Activated CD8-positive, alpha-beta memory T cell treated with anti-CD3 and anti-CD28 coated beads, Interleukin-2, amount 10 ng/mL, durations not matched to agents 7 days and 5 days (primary cell): ENCODE results near the gene RNF212. TPM values are rescaled to one million over a fixed set of nuclear protein-coding genes. Genes with fewer than 3 reads are reported as not detected.

Experiments
- ATAC-seq: fragments of 150-1000 bp; cut with Tn5 transposase; one replicate; pipeline ENCODE4 v1.10.0; 2021; ENCODE audit warnings: moderate library complexity
- CTCF ChIA-PET: fragments of 350-600 bp; sonication (Branson Sonifier 250); formaldehyde crosslinking; loops from one replicate; lab custom pipeline; 2021; ENCODE audit warnings: antibody characterized with exemption; lab: Charles Lee
- DNase-seq: peaks from one replicate; pipeline ENCODE4 v3.0.0-alpha.2; 2020
- H3K27ac Mint-ChIP-seq: one replicate; pipeline ENCODE4 v1.8.0; 2021; ENCODE audit warnings: mild to moderate bottlenecking, mixed read lengths
- H3K27me3 Mint-ChIP-seq: one replicate; pipeline ENCODE4 v1.8.0; 2021; ENCODE audit warnings: mixed read lengths
- H3K36me3 Mint-ChIP-seq: one replicate; pipeline ENCODE4 v1.8.0; 2021; ENCODE audit warnings: mild to moderate bottlenecking, mixed read lengths
- H3K4me1 Mint-ChIP-seq: one replicate; pipeline ENCODE4 v1.8.0; 2021; ENCODE audit warnings: mixed read lengths
- H3K4me3 Mint-ChIP-seq: one replicate; pipeline ENCODE4 v1.8.0; 2021; ENCODE audit warnings: mild to moderate bottlenecking, moderate library complexity, mixed read lengths
- H3K9me3 Mint-ChIP-seq: one replicate; pipeline ENCODE4 v1.8.0; 2022; ENCODE audit warnings: low read depth, mixed read lengths
- total RNA-seq, 2 experiments: library from RNA; stranded (reverse); gene quantifications; one replicate each; pipeline ENCODE4 v1.2.3, GENCODE V29; 2021

The RNF212 gene
- total RNA-seq, 2 experiments from 2014 or later, result 1.2 to 3.2 TPM

GRCh38 chr4:1033840-1034551 lies 79.4 kb downstream of the RNF212 start:
- Mint-ChIP-seq H3K9me3 (no peaks in the 10 kb centered on the region), H3K36me3 (no peaks in the 10 kb centered on the region), H3K27ac (no peak overlapping the region), H3K27me3 (no peaks in the 10 kb centered on the region), H3K4me1 (no peaks in the 10 kb centered on the region), H3K4me3 (no peak overlapping the region)
- ATAC-seq (no peak), DNase-seq (no peak)
- CTCF ChIA-PET, result no interaction called here

- H3K27ac Mint-ChIP-seq, result no peak overlapping the region
- CTCF ChIA-PET, result no interaction called here
- H3K4me1 Mint-ChIP-seq, result no peaks in the 10 kb centered on the region
- H3K27me3 Mint-ChIP-seq, result no peaks in the 10 kb centered on the region
- H3K36me3 Mint-ChIP-seq, result no peaks in the 10 kb centered on the region
- no peak overlapping the region for H3K4me3 Mint-ChIP-seq
- H3K9me3 Mint-ChIP-seq, result no peaks in the 10 kb centered on the region
- no peak for ATAC-seq
- DNase-seq, result no peak
These were observed 80.5 kb downstream of the RNF212 start for GRCh38 chr4:1032861-1033260.

- Mint-ChIP-seq H3K9me3 (no peaks in the 10 kb centered on the region), H3K36me3 (no peaks in the 10 kb centered on the region), H3K27ac (no peak overlapping the region), H3K4me1 (no peaks in the 10 kb centered on the region), H3K4me3 (no peak overlapping the region), H3K27me3 (no peaks in the 10 kb centered on the region)
- DNase-seq (no peak), ATAC-seq (peak; percentile 40)
- CTCF ChIA-PET, result no interaction called here
These were observed 81.2 kb downstream of the RNF212 start for GRCh38 chr4:1031956-1032795.

GRCh38 chr4:1031346-1031745 lies 82.0 kb downstream of the RNF212 start:
- Mint-ChIP-seq H3K27ac (no peak overlapping the region), H3K9me3 (no peaks in the 10 kb centered on the region), H3K36me3 (no peaks in the 10 kb centered on the region), H3K4me1 (no peaks in the 10 kb centered on the region), H3K4me3 (no peak overlapping the region), H3K27me3 (no peaks in the 10 kb centered on the region)
- DNase-seq, result no peak
- CTCF ChIA-PET, result no interaction called here
- ATAC-seq, result no peak

- Mint-ChIP-seq H3K4me3 (no peak overlapping the region), H3K27ac (no peak overlapping the region), H3K27me3 (no peaks in the 10 kb centered on the region), H3K4me1 (peaks cover 5% of the 10 kb centered on the region), H3K36me3 (no peaks in the 10 kb centered on the region), H3K9me3 (no peaks in the 10 kb centered on the region)
- DNase-seq (no peak), ATAC-seq (no peak)
- CTCF ChIA-PET, result no interaction called here
These were observed 82.8 kb downstream of the RNF212 start for GRCh38 chr4:1030559-1030958.

- no peak overlapping the region for H3K27ac Mint-ChIP-seq
- no peaks in the 10 kb centered on the region for H3K36me3 Mint-ChIP-seq
- H3K4me1 Mint-ChIP-seq, result peaks cover 5% of the 10 kb centered on the region
- no peaks in the 10 kb centered on the region for H3K9me3 Mint-ChIP-seq
- H3K27me3 Mint-ChIP-seq, result no peaks in the 10 kb centered on the region
- CTCF ChIA-PET, result no interaction called here
- H3K4me3 Mint-ChIP-seq, result no peak overlapping the region
- DNase-seq (no peak), ATAC-seq (no peak)
These were observed 83.3 kb downstream of the RNF212 start for GRCh38 chr4:1030031-1030430.

GRCh38 chr4:1029529-1029928 lies 83.8 kb downstream of the RNF212 start:
- CTCF ChIA-PET, result no interaction called here
- H3K9me3 Mint-ChIP-seq, result no peaks in the 10 kb centered on the region
- no peak overlapping the region for H3K27ac Mint-ChIP-seq
- H3K36me3 Mint-ChIP-seq, result no peaks in the 10 kb centered on the region
- ATAC-seq (no peak), DNase-seq (no peak)
- H3K4me3 Mint-ChIP-seq, result no peak overlapping the region
- peaks cover 5% of the 10 kb centered on the region for H3K4me1 Mint-ChIP-seq
- H3K27me3 Mint-ChIP-seq, result no peaks in the 10 kb centered on the region

GRCh38 chr4:1028574-1029220 lies 84.7 kb downstream of the RNF212 start:
- no peaks in the 10 kb centered on the region for H3K27me3 Mint-ChIP-seq
- no peak overlapping the region for H3K27ac Mint-ChIP-seq
- H3K9me3 Mint-ChIP-seq, result no peaks in the 10 kb centered on the region
- no peak overlapping the region for H3K4me3 Mint-ChIP-seq
- CTCF ChIA-PET, result no interaction called here
- ATAC-seq (no peak), DNase-seq (no peak)
- peaks cover 5% of the 10 kb centered on the region for H3K4me1 Mint-ChIP-seq
- H3K36me3 Mint-ChIP-seq, result no peaks in the 10 kb centered on the region

- H3K27me3 Mint-ChIP-seq, result no peaks in the 10 kb centered on the region
- DNase-seq (no peak), ATAC-seq (no peak)
- no peak overlapping the region for H3K4me3 Mint-ChIP-seq
- no peak overlapping the region for H3K27ac Mint-ChIP-seq
- CTCF ChIA-PET, result no interaction called here
- H3K36me3 Mint-ChIP-seq, result no peaks in the 10 kb centered on the region
- peaks cover 5% of the 10 kb centered on the region for H3K4me1 Mint-ChIP-seq
- H3K9me3 Mint-ChIP-seq, result no peaks in the 10 kb centered on the region
These were observed 85.5 kb downstream of the RNF212 start for GRCh38 chr4:1027915-1028238.

GRCh38 chr4:1027219-1027914 lies 86.0 kb downstream of the RNF212 start:
- H3K27me3 Mint-ChIP-seq, result no peaks in the 10 kb centered on the region
- no peak overlapping the region for H3K4me3 Mint-ChIP-seq
- CTCF ChIA-PET, result no interaction called here
- no peak overlapping the region for H3K27ac Mint-ChIP-seq
- DNase-seq (no peak), ATAC-seq (no peak)
- H3K4me1 Mint-ChIP-seq, result peaks cover 5% of the 10 kb centered on the region
- H3K9me3 Mint-ChIP-seq, result no peaks in the 10 kb centered on the region
- H3K36me3 Mint-ChIP-seq, result no peaks in the 10 kb centered on the region

GRCh38 chr4:1026115-1026514 lies 87.2 kb downstream of the RNF212 start:
- Mint-ChIP-seq H3K4me1 (peaks cover 5% of the 10 kb centered on the region), H3K36me3 (no peaks in the 10 kb centered on the region), H3K9me3 (no peaks in the 10 kb centered on the region), H3K4me3 (no peak overlapping the region), H3K27ac (no peak overlapping the region), H3K27me3 (no peaks in the 10 kb centered on the region)
- CTCF ChIA-PET, result no interaction called here
- peak; percentile 62 for DNase-seq
- peak; percentile 73 for ATAC-seq

- ATAC-seq (no peak), DNase-seq (no peak)
- Mint-ChIP-seq H3K27me3 (no peaks in the 10 kb centered on the region), H3K4me1 (peaks cover 5% of the 10 kb centered on the region), H3K27ac (no peak overlapping the region), H3K9me3 (no peaks in the 10 kb centered on the region), H3K36me3 (no peaks in the 10 kb centered on the region), H3K4me3 (no peak overlapping the region)
- CTCF ChIA-PET, result no interaction called here
These were observed 88.3 kb downstream of the RNF212 start for GRCh38 chr4:1024882-1025545.
